GM19328 (cell line): Measurements from ENCODE around the gene C14orf180.

Source experiments
- ATAC-seq: cut with Tn5 transposase; IDR thresholded peaks from one replicate; pipeline ENCODE4 v1.9.1; 2021; ENCODE audit warnings: mild to moderate bottlenecking, moderate library complexity; ENCODE audit not compliant: unreplicated experiment

The C14orf180 gene

GRCh38 chr14:104560586-104560945 lies 19.0 kb upstream of the C14orf180 start:
- ATAC-seq: no peak

- ATAC-seq: no peak
These were observed 18.4 kb upstream of the C14orf180 start for GRCh38 chr14:104561124-104561557.

- no peak for ATAC-seq
These were observed 17.7 kb upstream of the C14orf180 start for GRCh38 chr14:104561632-104562495.

- ATAC-seq: no peak
These were observed 17.0 kb upstream of the C14orf180 start for GRCh38 chr14:104562606-104563005.

GRCh38 chr14:104563191-104563741 lies 16.3 kb upstream of the C14orf180 start:
- ATAC-seq: no peak

- ATAC-seq: no peak
These were observed 15.6 kb upstream of the C14orf180 start for GRCh38 chr14:104563742-104564615.

- no peak for ATAC-seq
These were observed 14.6 kb upstream of the C14orf180 start for GRCh38 chr14:104564744-104565679.

- ATAC-seq: no peak
These were observed 12.2 kb upstream of the C14orf180 start for GRCh38 chr14:104567141-104567956.

- no peak for ATAC-seq
These were observed 11.7 kb upstream of the C14orf180 start for GRCh38 chr14:104567957-104568225.

- no peak for ATAC-seq
These were observed 10.9 kb upstream of the C14orf180 start for GRCh38 chr14:104568620-104569019.

- ATAC-seq: no peak
These were observed 10.1 kb upstream of the C14orf180 start for GRCh38 chr14:104569435-104569834.

GRCh38 chr14:104571246-104571645 lies 8.3 kb upstream of the C14orf180 start:
- ATAC-seq: no peak

- ATAC-seq: no peak
These were observed 7.4 kb upstream of the C14orf180 start for GRCh38 chr14:104572024-104572626.

GRCh38 chr14:104572668-104573067 lies 6.9 kb upstream of the C14orf180 start:
- ATAC-seq: no peak

- ATAC-seq: no peak
These were observed 5.6 kb upstream of the C14orf180 start for GRCh38 chr14:104573930-104574329.

GRCh38 chr14:104574536-104574935 lies 5.0 kb upstream of the C14orf180 start:
- no peak for ATAC-seq

GRCh38 chr14:104574978-104575583 lies 4.5 kb upstream of the C14orf180 start:
- ATAC-seq: no peak

GRCh38 chr14:104576232-104576969 lies 3.2 kb upstream of the C14orf180 start:
- ATAC-seq: no peak
